CD14-positive monocyte (primary cell): ENCODE data around the gene UBA1. TPM values are rescaled to one million over a fixed set of nuclear protein-coding genes. Genes with fewer than 3 reads are reported as not detected.

ENCODE experiments used
- DNase-seq, 3 donors: peaks; one replicate each; pipeline ENCODE4 v3.0.0-alpha.2; 2011 to 2022
- H2AFZ ChIP-seq: 2 replicates; pipeline ENCODE4 v1.6.0; 2012; ENCODE audit warnings: mild to moderate bottlenecking, low read depth, low read length, inconsistent platforms; ENCODE audit not compliant: insufficient read depth, poor library complexity, severe bottlenecking
- H3K27ac ChIP-seq, 2 donors: 1 replicate in 1 of 2; 2 replicates in 1 of 2; pipeline ENCODE4 v1.5.1; 2012 to 2013; ENCODE audit warnings: low read length in 2 of 2, control low read depth in 1 of 2, inconsistent platforms in 1 of 2, low read depth in 1 of 2, mild to moderate bottlenecking in 1 of 2
- H3K27me3 ChIP-seq, 2 donors: one replicate each; pipeline versions ENCODE4 v1.6.0 to v1.6.1; 2011 to 2013; ENCODE audit warnings: low read length in 2 of 2; ENCODE audit not compliant: control insufficient read depth in 2 of 2, insufficient read depth in 2 of 2
- H3K36me3 ChIP-seq, 2 donors: replicated peaks in 1 of 2; 1 replicate in 1 of 2; 2 replicates in 1 of 2; pipeline versions ENCODE4 v1.5.1 to v1.6.1; 2012 to 2013; ENCODE audit warnings: low read length in 2 of 2, control low read depth in 1 of 2, inconsistent platforms in 1 of 2, mild to moderate bottlenecking in 1 of 2; ENCODE audit not compliant: insufficient read depth in 2 of 2, control insufficient read depth in 1 of 2
- H3K4me1 ChIP-seq, 2 donors: 1 replicate in 1 of 2; 2 replicates in 1 of 2; pipeline versions ENCODE4 v1.5.1 to v1.6.1; 2012 to 2013; ENCODE audit warnings: low read length in 2 of 2, control low read depth in 1 of 2, inconsistent platforms in 1 of 2, mild to moderate bottlenecking in 1 of 2, moderate library complexity in 1 of 2; ENCODE audit not compliant: insufficient read depth in 2 of 2, control insufficient read depth in 1 of 2
- H3K4me2 ChIP-seq: replicated peaks from 2 replicates; pipeline ENCODE3; 2012; ENCODE audit warnings: low read length, moderate library complexity, mild to moderate bottlenecking; ENCODE audit not compliant: poor library complexity, severe bottlenecking; ENCODE audit errors: extremely low read depth
- H3K4me3 ChIP-seq, 3 experiments: fragments of 200-600 bp in 1 of 3; sonication (generic) in 1 of 3; replicated peaks in 1 of 3; 1 replicate in 2 of 3; 2 replicates in 1 of 3; pipeline ENCODE4 v1.5.1; 2011 to 2013; ENCODE audit warnings: low read length in 3 of 3, mild to moderate bottlenecking in 3 of 3, control low read depth in 2 of 3, low read depth in 2 of 3, inconsistent platforms in 1 of 3, moderate library complexity in 1 of 3
- H3K79me2 ChIP-seq: 2 replicates; pipeline ENCODE4 v1.6.0; 2012; ENCODE audit warnings: mild to moderate bottlenecking, control low read depth, inconsistent platforms, low read length, moderate library complexity; ENCODE audit not compliant: insufficient read depth
- H3K9ac ChIP-seq: 2 replicates; pipeline ENCODE4 v1.6.0; 2017; ENCODE audit warnings: low read length, mild to moderate bottlenecking; ENCODE audit not compliant: insufficient read depth, poor library complexity, severe bottlenecking
- H3K9me3 ChIP-seq, 2 donors: replicated peaks in 1 of 2; 1 replicate in 1 of 2; 2 replicates in 1 of 2; pipeline versions ENCODE4 v1.5.1 to v1.6.1; 2012 to 2013; ENCODE audit warnings: low read length in 2 of 2, control low read depth in 1 of 2; ENCODE audit not compliant: control insufficient read depth in 1 of 2, insufficient read depth in 1 of 2
- H4K20me1 ChIP-seq: 2 replicates; pipeline ENCODE4 v1.6.0; 2012; ENCODE audit warnings: mild to moderate bottlenecking, low read length, control low read depth, moderate library complexity; ENCODE audit not compliant: insufficient read depth
- H3K27ac Mint-ChIP-seq, 7 donors: one replicate each; pipeline ENCODE4 v1.8.0; 2020; ENCODE audit warnings: mild to moderate bottlenecking in 7 of 7, mixed read lengths in 7 of 7, moderate library complexity in 6 of 7, inconsistent platforms in 2 of 7
- H3K27me3 Mint-ChIP-seq, 3 donors: one replicate each; pipeline ENCODE4 v1.8.0; 2021 to 2022; ENCODE audit warnings: low read depth in 3 of 3, mild to moderate bottlenecking in 3 of 3, mixed read lengths in 3 of 3, moderate library complexity in 3 of 3, inconsistent platforms in 1 of 3
- H3K36me3 Mint-ChIP-seq, 2 donors: one replicate each; pipeline ENCODE4 v1.8.0; 2020; ENCODE audit warnings: mixed read lengths in 2 of 2, inconsistent platforms in 1 of 2, mild to moderate bottlenecking in 1 of 2
- H3K4me1 Mint-ChIP-seq: one replicate; pipeline ENCODE4 v1.8.0; 2020; ENCODE audit warnings: mild to moderate bottlenecking, mixed read lengths
- H3K4me3 Mint-ChIP-seq, 2 donors: one replicate each; pipeline ENCODE4 v1.8.0; 2020; ENCODE audit warnings: mild to moderate bottlenecking in 2 of 2, mixed read lengths in 2 of 2, moderate library complexity in 1 of 2
- H3K9me3 Mint-ChIP-seq, 7 donors: one replicate each; pipeline ENCODE4 v1.8.0; 2020 to 2022; ENCODE audit warnings: mixed read lengths in 7 of 7, mild to moderate bottlenecking in 6 of 7, moderate library complexity in 6 of 7, inconsistent platforms in 2 of 7
- WGBS: methylation state at CpG from one replicate; pipeline ENCODE4 v1.1.5; 2013; ENCODE audit warnings: missing lambda C conversion rate; ENCODE audit not compliant: insufficient coverage; 5-methylcytosine and 5-hydroxymethylcytosine counted together
- intact Hi-C, 2 donors: fragments of 100-400 bp; cut with micrococcal nuclease; formaldehyde crosslinking; loops; one replicate each; pipeline versions ENCODE4 v1.15.0 to v1.15.1; 2023
- polyA plus RNA-seq, 3 donors: library from polyadenylated mRNA; depleted of rRNA in 1 of 3; unstranded in 2 of 3; stranded (reverse) in 1 of 3; fragments of 300-500 nt in 2 of 3; fragments of >200 nt in 1 of 3; fragmentation: Illumina TruSeq in 2 of 3; gene quantifications; 1 replicate in 2 of 3; 2 replicates in 1 of 3; pipeline ENCODE4 v1.2.3, GENCODE V29; 2012 to 2021
- TF ChIP-seq, protein P1 (sequence below): fragments of 200-600 bp; IDR thresholded peaks from one replicate; pipeline ENCODE4 v1.8.0; 2022; ENCODE audit warnings: antibody characterized with exemption, mild to moderate bottlenecking

Gene UBA1
- polyA plus RNA-seq, 3 donors = 125 to 157 (median 150) TPM

DNA sequence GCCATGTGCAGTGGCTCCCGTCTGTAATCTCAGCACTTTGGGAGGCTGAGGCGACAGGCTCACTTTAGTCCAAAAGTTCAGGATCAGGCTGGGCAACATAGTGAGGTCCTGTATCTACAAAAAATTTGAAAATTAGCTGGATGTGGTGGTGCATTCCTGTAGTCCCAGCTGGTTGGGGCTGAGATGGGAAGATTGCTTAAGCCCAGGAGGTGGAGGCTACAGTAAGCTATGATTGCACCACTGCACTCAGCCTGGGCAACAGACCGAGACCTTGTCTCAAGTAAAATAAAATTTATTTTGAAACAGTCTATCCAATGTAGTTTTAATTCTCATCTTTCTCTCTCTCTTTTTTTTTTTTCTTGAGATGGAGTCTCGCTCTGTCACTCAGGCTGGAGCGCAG, 27.5 kb upstream of the UBA1 start:
- Histone ChIP-seq H3K27me3 (no peaks in the 10 kb centered on the region), H3K9me3 (peaks cover 0 to 7% of the 10 kb centered on the region in 2 donors), H2AFZ (no peak overlapping the region), H3K36me3 (peaks cover 24 to 27% of the 10 kb centered on the region in 2 donors), H3K9ac (no peak overlapping the region), H4K20me1 (peaks cover 34% of the 10 kb centered on the region), H3K4me3 (no peak overlapping the region), H3K4me1 (no peaks in the 10 kb centered on the region), H3K79me2 (peaks cover 61% of the 10 kb centered on the region), H3K4me2 (no peak overlapping the region), H3K27ac (no peak overlapping the region)
- no peaks in the 10 kb centered on the region for H3K4me1 Mint-ChIP-seq
- intact Hi-C loops = no loop called here
- 100% methylated on average over 1 of the region's 5 CpGs for WGBS
- H3K27me3 Mint-ChIP-seq = peaks cover 0 to 43% (median 0%) of the 10 kb centered on the region in 3 donors
- no peak for DNase-seq
- peak overlapping the region in 1 of 7 donors; percentile 25 for H3K27ac Mint-ChIP-seq
- TF ChIP-seq, protein P1, sequence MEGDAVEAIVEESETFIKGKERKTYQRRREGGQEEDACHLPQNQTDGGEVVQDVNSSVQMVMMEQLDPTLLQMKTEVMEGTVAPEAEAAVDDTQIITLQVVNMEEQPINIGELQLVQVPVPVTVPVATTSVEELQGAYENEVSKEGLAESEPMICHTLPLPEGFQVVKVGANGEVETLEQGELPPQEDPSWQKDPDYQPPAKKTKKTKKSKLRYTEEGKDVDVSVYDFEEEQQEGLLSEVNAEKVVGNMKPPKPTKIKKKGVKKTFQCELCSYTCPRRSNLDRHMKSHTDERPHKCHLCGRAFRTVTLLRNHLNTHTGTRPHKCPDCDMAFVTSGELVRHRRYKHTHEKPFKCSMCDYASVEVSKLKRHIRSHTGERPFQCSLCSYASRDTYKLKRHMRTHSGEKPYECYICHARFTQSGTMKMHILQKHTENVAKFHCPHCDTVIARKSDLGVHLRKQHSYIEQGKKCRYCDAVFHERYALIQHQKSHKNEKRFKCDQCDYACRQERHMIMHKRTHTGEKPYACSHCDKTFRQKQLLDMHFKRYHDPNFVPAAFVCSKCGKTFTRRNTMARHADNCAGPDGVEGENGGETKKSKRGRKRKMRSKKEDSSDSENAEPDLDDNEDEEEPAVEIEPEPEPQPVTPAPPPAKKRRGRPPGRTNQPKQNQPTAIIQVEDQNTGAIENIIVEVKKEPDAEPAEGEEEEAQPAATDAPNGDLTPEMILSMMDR = no peak
- no peak overlapping the region for H3K4me3 Mint-ChIP-seq
- H3K9me3 Mint-ChIP-seq = peaks cover 0 to 9% (median 2%) of the 10 kb centered on the region in 7 donors
- peaks cover 18 to 36% of the 10 kb centered on the region in 2 donors for H3K36me3 Mint-ChIP-seq

DNA sequence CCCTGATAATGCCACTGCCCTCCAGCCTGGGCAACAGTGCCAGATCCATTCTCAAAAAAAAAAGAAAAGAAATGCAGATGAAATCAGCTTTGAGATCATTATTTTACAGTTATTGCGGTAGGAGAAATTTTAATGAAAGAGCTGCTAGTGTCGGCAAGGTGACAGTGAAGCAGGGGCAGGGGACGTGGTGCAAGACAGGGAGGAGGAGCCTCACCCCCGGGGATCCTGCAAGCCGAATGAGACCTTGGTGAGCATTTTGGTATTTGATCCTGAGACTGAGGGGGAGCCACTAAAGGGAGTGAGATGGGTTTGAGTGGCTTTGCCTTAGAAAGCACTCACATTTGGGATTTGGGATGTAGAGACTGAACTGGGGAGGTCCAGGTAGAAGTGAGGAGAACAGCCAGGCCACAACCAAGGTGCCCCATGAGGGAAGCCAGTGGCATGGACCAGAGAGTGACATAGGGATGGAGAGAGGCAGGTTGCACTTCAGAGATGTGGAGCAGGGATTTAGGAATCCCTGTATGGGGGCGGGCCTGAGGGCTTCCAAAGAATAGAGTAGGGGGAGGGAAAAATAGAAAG, 25.0 kb upstream of the UBA1 start:
- no peak overlapping the region for H3K27ac Mint-ChIP-seq
- Histone ChIP-seq H3K79me2 (peaks cover 37% of the 10 kb centered on the region), H3K4me3 (no peak overlapping the region), H3K9me3 (peaks cover 0 to 7% of the 10 kb centered on the region in 2 donors), H4K20me1 (peaks cover 36% of the 10 kb centered on the region), H3K27ac (no peak overlapping the region), H3K4me1 (no peaks in the 10 kb centered on the region), H3K4me2 (no peak overlapping the region), H3K9ac (no peak overlapping the region), H3K27me3 (no peaks in the 10 kb centered on the region), H3K36me3 (peaks cover 45 to 51% of the 10 kb centered on the region in 2 donors), H2AFZ (no peak overlapping the region)
- no peaks in the 10 kb centered on the region for H3K4me1 Mint-ChIP-seq
- H3K9me3 Mint-ChIP-seq = peaks cover 0 to 6% (median 2%) of the 10 kb centered on the region in 7 donors
- no peak for DNase-seq
- WGBS = 96% methylated on average over 4 of the region's 6 CpGs
- intact Hi-C loops = no loop called here
- TF ChIP-seq, protein P1 = no peak
- peaks cover 0 to 40% (median 0%) of the 10 kb centered on the region in 3 donors for H3K27me3 Mint-ChIP-seq
- H3K36me3 Mint-ChIP-seq = peaks cover 30 to 54% of the 10 kb centered on the region in 2 donors
- peak overlapping the region in 1 of 2 donors; percentile 37 for H3K4me3 Mint-ChIP-seq
